GM18517 (cell line): ENCODE data around the gene FHL5.
"Not testable (repeated sequence)": the region's sequence is repeated elsewhere in the genome, so short reads cannot be mapped to it uniquely, and the experiment has no call there.

Source experiments
- ATAC-seq: cut with Tn5 transposase; IDR thresholded peaks from one replicate; pipeline ENCODE4 v1.9.1; 2021; ENCODE audit warnings: mild to moderate bottlenecking, moderate library complexity; ENCODE audit not compliant: unreplicated experiment

The FHL5 gene

GRCh38 chr6:96610019-96610418, 47.1 kb downstream of the FHL5 start:
- peak; percentile 60 for ATAC-seq

DNA sequence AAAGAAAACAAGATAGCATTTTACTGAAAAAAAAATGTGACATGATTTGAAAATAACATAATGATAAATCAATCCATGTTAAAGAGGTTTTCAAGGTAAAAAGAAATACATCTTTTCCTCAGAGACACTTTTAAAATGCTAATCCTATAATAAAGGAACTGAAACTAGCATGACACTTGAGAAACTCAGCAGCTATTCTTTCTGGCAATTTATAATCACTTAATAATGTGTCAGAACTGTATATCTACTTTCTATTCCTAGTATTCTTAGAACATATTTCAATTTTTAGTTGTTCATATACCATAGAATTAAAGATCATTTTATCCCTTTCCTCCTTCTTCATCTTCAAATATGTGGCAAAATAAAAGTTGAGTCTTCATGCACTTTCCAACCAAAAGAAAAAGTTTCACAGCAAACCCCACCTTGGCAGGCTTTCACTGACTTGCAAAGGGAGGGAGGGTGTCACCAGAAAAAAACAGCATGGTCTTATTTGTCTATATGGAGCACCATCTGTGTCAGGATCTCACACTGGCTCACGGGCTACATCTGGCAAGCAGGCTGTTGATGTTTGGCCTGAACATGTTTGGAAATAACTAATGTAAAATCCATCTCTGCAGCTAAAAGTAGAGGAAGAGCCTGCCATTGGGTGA, 48.5 kb downstream of the FHL5 start:
- peak; percentile 84 for ATAC-seq

- peak; percentile 40 for ATAC-seq
Measured at GRCh38 chr6:96613291-96613999, 50.5 kb downstream of the FHL5 start.

DNA sequence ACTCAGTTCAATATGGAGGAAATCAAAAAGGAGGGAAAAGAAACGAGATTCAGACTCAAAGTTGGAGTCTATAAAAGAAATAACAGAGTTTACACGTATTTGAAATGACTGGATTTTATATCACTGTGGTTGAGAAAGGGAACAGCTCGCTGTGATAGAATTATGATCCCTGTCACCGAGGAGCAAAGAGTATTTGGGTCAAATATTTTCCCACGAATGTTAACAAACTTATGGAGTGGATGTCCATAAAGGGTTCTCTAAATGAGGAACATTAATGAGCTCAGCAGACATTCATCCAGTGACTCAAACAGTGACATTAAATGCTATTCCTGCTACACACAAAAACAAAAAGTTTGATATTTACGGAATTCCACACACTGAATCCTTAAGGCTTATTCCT, 57.9 kb downstream of the FHL5 start:
- ATAC-seq, result no peak

GRCh38 chr6:96621983-96622382, 59.1 kb downstream of the FHL5 start:
- no peak for ATAC-seq

DNA sequence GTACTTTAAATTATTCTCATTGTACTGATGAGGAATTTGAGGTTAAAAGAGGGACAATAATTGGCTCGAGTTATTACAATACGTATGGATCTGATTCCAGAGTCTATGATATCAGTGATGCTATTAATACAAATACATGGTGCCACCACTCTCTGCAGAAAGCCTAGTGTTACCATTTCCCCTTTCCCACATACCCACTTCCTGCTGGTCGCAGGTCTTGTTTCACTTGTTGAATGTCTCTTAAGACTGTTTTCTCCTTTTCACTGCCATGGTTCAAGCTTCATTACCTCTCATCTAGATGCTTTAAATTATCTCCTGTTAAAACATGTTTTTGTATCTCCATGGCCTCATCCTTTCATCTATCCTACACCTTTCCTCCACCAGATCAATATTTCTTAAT, 62.0 kb downstream of the FHL5 start:
- ATAC-seq, result no peak

DNA sequence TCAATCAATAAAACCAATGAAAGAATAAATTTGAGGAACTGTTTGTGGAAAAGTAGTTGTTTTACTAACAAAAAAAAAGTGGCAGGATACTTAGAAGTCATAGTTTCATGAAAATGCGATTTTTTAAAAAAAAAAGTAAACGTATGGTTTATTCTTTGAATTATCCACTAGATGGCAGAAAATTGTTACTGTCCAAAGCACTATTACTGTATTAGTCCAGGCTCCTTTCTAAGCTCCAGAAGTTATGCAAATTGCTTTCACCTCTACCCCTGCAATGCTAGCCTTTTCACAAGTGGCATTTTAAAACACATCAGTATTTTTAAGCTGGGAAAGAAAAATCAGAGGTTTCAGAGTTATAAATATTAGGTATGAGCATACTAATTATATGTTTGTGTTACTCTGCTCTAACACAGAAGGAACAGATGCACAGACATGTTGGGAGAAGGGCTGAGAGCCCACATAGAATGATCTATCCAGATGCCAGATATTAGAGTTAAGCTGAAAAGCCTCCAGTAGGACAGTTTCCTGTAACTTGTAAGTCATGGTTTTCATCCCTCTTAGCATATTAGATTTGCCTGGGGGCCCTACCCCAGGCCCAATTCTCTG, 63.9 kb downstream of the FHL5 start:
- peak; percentile 94 for ATAC-seq

DNA sequence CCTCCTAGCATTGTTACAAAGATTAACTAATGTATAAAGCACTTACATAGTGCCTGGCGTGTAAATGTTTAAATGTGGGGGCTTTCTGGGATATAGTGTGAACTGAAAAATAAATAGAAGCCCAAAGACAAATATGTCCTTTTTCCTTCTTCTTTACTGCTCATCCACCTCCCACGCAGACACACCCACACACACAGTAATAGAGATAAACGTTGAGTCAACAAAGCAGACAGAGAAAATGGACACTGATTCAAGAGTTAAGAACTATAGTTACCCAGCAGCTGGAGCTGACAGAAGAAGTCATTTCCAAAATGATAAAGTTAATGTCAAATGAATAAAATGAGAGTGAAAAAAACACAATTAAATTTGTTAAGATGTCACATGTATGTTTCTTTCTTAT, 68.3 kb downstream of the FHL5 start:
- no peak for ATAC-seq

DNA sequence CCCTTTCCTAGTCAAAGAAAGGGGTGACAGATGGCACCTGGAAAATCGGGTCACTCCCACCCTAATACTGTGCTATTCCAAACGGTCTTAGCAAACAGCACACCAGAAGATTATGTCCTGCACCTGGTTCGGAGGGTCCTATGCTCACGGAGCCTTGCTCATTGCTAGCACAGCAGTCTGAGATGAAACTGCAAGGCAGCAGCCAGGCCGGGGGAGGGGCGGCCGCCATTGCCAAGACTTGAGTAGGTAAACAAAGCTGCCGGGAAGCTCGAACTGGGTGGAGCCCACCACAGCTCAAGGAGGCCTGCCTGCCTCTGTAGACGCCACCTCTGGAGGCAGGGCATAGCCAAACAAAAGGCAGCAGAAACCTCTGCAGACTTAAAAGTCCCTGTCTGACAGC, 75.1 kb downstream of the FHL5 start:
- ATAC-seq, result not testable (repeated sequence)

DNA sequence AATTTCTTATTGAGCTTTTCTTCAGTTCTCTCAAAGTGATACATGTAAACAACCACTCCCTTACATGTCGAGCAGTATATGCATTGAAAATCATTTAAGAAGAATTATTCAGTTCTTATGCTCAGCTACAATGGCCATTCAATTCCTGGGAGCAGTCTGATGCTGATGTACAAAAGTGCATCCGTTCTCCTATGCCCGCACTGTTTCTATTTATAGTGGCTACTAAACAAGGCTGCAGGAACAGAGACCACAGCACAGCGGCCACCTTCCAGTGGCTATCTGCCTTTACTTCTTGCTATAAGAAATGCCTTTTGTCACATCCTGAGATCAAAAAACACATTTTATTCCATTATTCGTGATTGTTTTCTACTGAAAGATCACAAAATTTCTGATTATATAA, 82.2 kb downstream of the FHL5 start:
- ATAC-seq, result no peak

DNA sequence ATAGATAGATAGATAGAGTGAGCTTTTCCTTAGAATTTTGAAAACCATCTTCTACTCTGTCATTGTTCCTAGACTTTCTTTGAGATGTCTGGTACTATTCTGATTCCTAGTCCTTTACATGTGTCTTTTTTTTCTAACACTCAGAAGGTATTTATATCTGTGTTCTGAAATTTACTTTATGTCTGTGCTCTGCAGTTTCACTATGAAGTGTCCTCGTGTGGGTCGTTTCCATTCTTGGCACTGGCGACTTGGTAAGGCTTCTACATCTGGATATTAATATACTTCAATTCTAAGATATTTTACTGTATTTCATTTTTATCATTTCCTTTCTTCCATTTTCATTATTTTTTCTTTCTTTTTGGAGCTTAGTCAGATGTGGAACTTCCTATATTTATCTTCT, 87.0 kb downstream of the FHL5 start:
- ATAC-seq, result peak; percentile 81

- no peak for ATAC-seq
Measured at GRCh38 chr6:96651816-96652215, 88.9 kb downstream of the FHL5 start.

GRCh38 chr6:96652552-96652951, 89.6 kb downstream of the FHL5 start:
- ATAC-seq, result no peak

DNA sequence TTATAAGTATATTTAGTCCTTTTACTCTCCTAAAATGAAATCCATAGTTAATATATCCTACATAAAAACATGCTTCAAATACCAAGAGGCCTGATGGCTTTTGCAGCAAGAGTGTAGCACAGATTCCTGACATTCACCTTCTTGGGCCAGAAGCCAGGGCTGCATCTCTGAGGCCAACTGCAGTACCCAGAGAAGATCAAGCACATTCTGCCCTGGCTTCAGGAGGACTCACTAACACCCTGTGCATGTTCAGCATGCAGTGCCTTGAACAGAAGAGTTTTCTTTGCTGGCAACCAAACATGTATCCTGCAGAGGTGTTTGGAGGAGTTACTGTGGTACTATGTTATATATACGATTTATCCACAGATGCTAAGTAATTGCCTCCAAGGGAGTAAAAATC, 90.3 kb downstream of the FHL5 start:
- no peak for ATAC-seq

DNA sequence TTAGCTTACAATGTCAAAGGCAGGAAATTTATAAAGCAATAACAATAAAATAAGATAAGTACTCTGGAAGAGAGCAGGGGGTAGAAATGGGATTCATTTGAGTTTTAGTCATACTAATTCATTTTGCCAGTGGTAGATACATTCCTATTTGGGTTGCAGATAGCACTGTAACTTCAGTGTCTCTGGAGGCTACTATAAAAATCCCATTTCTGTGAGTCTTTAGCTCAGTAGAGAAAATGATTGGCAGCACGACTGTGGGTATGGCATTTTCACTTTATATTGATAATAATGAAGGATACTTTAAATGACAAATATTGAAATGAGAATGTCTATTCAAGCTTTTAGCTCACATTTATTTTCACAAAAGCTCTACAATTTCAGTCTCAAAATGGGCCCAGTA, 93.6 kb downstream of the FHL5 start:
- ATAC-seq, result no peak

GRCh38 chr6:96657344-96657743, 94.4 kb downstream of the FHL5 start:
- ATAC-seq, result no peak

- ATAC-seq, result peak; percentile 64
Measured at GRCh38 chr6:96659084-96659845, 96.3 kb downstream of the FHL5 start.
